Heart left ventricle (tissue), 16 donors: ENCODE measurements around the gene TMSB10. TPM values are rescaled to one million over a fixed set of nuclear protein-coding genes. Genes with fewer than 3 reads are reported as not detected.

Experiments
- ATAC-seq, 4 donors: fragments of 200-7000 bp; cut with Tn5 transposase; one replicate each; pipeline ENCODE4 v1.9.1; 2020 to 2022; ENCODE audit warnings: moderate library complexity in 4 of 4, mild to moderate bottlenecking in 3 of 4, moderate number of reproducible peaks in 1 of 4
- DNase-seq, 5 donors: peaks; one replicate each; pipeline ENCODE4 v3.0.0-alpha.2; 2020
- H3K27ac ChIP-seq, 12 donors: fragments of 200-600 bp; sonication (generic) in 4 of 12; one replicate each; pipeline versions ENCODE4 v1.5.0 to v1.8.0; 2016 to 2022; ENCODE audit warnings: mild to moderate bottlenecking in 2 of 12
- H3K27me3 ChIP-seq, 9 donors: fragments of 200-600 bp; sonication (generic) in 2 of 9; one replicate each; pipeline versions ENCODE4 v1.5.1 to v1.8.0; 2016 to 2022; ENCODE audit warnings: mild to moderate bottlenecking in 3 of 9
- H3K36me3 ChIP-seq, 9 donors: fragments of 200-600 bp; sonication (generic) in 2 of 9; one replicate each; pipeline versions ENCODE4 v1.5.0 to v1.8.0; 2018 to 2022; ENCODE audit warnings: mild to moderate bottlenecking in 2 of 9
- H3K4me1 ChIP-seq, 12 donors: fragments of 200-600 bp; sonication (generic) in 4 of 12; one replicate each; pipeline versions ENCODE4 v1.5.0 to v1.8.0; 2016 to 2022; ENCODE audit warnings: mild to moderate bottlenecking in 3 of 12
- H3K4me3 ChIP-seq, 12 donors: fragments of 200-600 bp; sonication (generic) in 4 of 12; one replicate each; pipeline versions ENCODE4 v1.5.0 to v1.8.0; 2017 to 2022; ENCODE audit warnings: mild to moderate bottlenecking in 9 of 12, moderate library complexity in 4 of 12
- H3K9me3 ChIP-seq, 12 donors: fragments of 200-600 bp; sonication (generic) in 4 of 12; one replicate each; pipeline versions ENCODE4 v1.5.0 to v1.8.0; 2016 to 2022; ENCODE audit warnings: mild to moderate bottlenecking in 1 of 12
- CTCF ChIP-seq, 12 donors: fragments of 200-600 bp; sonication (generic) in 4 of 12; IDR thresholded peaks; one replicate each; pipeline versions ENCODE4 v1.5.0 to v1.8.0; 2018 to 2022; ENCODE audit warnings: antibody characterized with exemption in 12 of 12, mild to moderate bottlenecking in 5 of 12
- POLR2A ChIP-seq, 2 donors: fragments of 450-650 bp; IDR thresholded peaks; one replicate each; pipeline ENCODE4 v1.6.1; 2017; ENCODE audit warnings: antibody characterized with exemption in 2 of 2, mild to moderate bottlenecking in 2 of 2, moderate library complexity in 2 of 2
- WGBS, 4 donors: extraction: QIAGEN DNeasy Blood & Tissue Kit in 2 of 4; methylation state at CpG; one replicate each; pipeline versions ENCODE4 v1.1.5 to v1.1.7; 2013 to 2018; 5-methylcytosine and 5-hydroxymethylcytosine counted together
- intact Hi-C, 10 donors: fragments of 100-400 bp; cut with DNase I; formaldehyde crosslinking; loops; one replicate each; pipeline versions ENCODE4 v1.11.1 to v1.14.2; 2022
- polyA plus RNA-seq, 2 donors: library from polyadenylated mRNA; stranded (reverse); fragments of 200-250 nt; gene quantifications; one replicate each; pipeline ENCODE4 v1.2.3, GENCODE V29; 2013
- total RNA-seq, 9 donors: library from RNA; depleted of rRNA in 2 of 9; stranded (reverse); fragments of >200 nt in 2 of 9; fragmentation: NEBNext Ultra II Directional in 3 of 9; extraction: Animal tissue kit (Norgen Biotek cat#: 25700) in 3 of 9; gene quantifications; one replicate each; pipeline versions ENCODE4 v1.1.0 to v1.2.4, GENCODE V29; 2016 to 2023
- donor health status: ischemic (EF 13 %, LVEDD 7.1; RV severe dilation, severe dysfunction).
- donor health status: healthy with polysubstance abuse.
- donor health status: DM: no; HTN: yes; CAD: no.
- donor health status: DM: no; HTN: no; CAD: no.
- donor health status: ischemic (EF 25% LVEDD 6.9; RV normal size, moderate dysfunction).
- donor health status: ischemic (EF 25% LVEDD 5.7; RV mildly dilated, moderate dysfunction).
- donor health status: healthy.
- donor health status: DM: yes; HTN: yes; CAD: no.
- donor health status: ischemic (EF 35%, LVEDD 5.7; RV mildly dilated, moderate dysfunction).
- donor health status: nonischemic (EF 11% LVEDD 7.7; RV severe dilation, severe dysfunction).
- donor health status: DM: yes; HTN: yes; CAD: no.
- donor health status: PGD.
- donor health status: ischemic (EF 29% LVEDD 5.4; RV normal size, mild dysfunction).
- donor health status: nonischemic (EF 23%, LVEDD 6.1; RV moderate dilation, normal function).

Gene TMSB10
- total and polyA plus RNA-seq, 11 donors = 288 to 3,094 (median 623) TPM

- no peak for ATAC-seq
- TF ChIP-seq CTCF (IDR thresholded peaks at IDR 0.05) (no peak), POLR2A (IDR thresholded peaks at IDR 0.05) (no peak)
- Histone ChIP-seq H3K9me3 (no peaks in the 10 kb centered on the region), H3K27me3 (no peaks in the 10 kb centered on the region), H3K4me3 (no peak overlapping the region), H3K36me3 (no peaks in the 10 kb centered on the region), H3K4me1 (peaks cover 0 to 68% (median 18%) of the 10 kb centered on the region in 12 donors), H3K27ac (peak overlapping the region in 2 of 12 donors; percentile 53 to 88)
- intact Hi-C loops = no loop called here
- no peak for DNase-seq
- 84 to 90% (median 88%) methylated on average over 8 of the region's 8 CpGs for WGBS, 4 donors
Measured at GRCh38 chr2:84899304-84900204, 5.9 kb upstream of the TMSB10 start.

- H3K4me3 ChIP-seq = no peak overlapping the region
- H3K27me3 ChIP-seq = no peaks in the 10 kb centered on the region
- TF ChIP-seq POLR2A (IDR thresholded peaks at IDR 0.05) (no peak), CTCF (IDR thresholded peaks at IDR 0.05) (no peak)
- 86 to 91% (median 88%) methylated on average over 1 of the region's 1 CpG for WGBS, 4 donors
- DNase-seq (peak in 1 of 5 donors; percentile 50), ATAC-seq (no peak)
- H3K36me3 ChIP-seq = no peaks in the 10 kb centered on the region
- H3K9me3 ChIP-seq = no peaks in the 10 kb centered on the region
- peak overlapping the region in 1 of 12 donors; percentile 7 for H3K27ac ChIP-seq
- intact Hi-C loops = no loop called here
- H3K4me1 ChIP-seq = peaks cover 0 to 55% (median 10%) of the 10 kb centered on the region in 12 donors
Measured at GRCh38 chr2:84900971-84901370, 4.5 kb upstream of the TMSB10 start.

DNA sequence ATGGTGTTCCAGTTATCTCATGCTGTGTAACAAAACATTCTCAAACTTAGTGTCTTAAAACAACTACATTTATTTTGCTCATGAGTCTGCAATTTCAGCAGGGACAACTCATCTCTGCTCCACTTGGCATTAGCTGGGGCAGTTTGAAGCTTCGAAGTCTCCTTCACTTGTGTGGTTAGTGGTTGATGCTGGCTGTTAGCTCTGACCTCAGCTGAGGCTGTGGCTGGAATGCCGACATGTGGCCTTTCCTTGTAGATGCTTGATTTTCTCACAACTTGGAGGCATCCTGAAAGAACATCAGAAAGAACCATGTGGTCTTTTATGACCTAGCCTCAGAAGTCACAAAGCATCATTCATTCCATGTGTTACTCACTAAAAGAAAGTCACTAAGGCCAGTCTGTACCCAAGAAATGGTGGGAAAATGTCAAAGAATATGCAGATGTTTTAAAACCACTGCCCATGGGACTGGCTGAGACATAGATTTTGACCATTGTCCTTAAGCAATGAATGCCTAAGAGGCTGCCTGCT is 3.8 kb upstream of the TMSB10 start:
- H3K27me3 ChIP-seq = no peaks in the 10 kb centered on the region
- WGBS, 4 donors = 86 to 96% (median 90%) methylated on average over 2 of the region's 2 CpGs
- H3K36me3 ChIP-seq = peaks cover 0 to 6% (median 0%) of the 10 kb centered on the region in 9 donors
- intact Hi-C loops = no loop called here
- ATAC-seq (no peak), DNase-seq (no peak)
- peaks cover 0 to 51% (median 10%) of the 10 kb centered on the region in 12 donors for H3K4me1 ChIP-seq
- peak overlapping the region in 1 of 12 donors; percentile 7 for H3K27ac ChIP-seq
- H3K9me3 ChIP-seq = no peaks in the 10 kb centered on the region
- H3K4me3 ChIP-seq = no peak overlapping the region
- TF ChIP-seq CTCF (IDR thresholded peaks at IDR 0.05) = no peak
- no peak for TF ChIP-seq POLR2A (IDR thresholded peaks at IDR 0.05)

DNA sequence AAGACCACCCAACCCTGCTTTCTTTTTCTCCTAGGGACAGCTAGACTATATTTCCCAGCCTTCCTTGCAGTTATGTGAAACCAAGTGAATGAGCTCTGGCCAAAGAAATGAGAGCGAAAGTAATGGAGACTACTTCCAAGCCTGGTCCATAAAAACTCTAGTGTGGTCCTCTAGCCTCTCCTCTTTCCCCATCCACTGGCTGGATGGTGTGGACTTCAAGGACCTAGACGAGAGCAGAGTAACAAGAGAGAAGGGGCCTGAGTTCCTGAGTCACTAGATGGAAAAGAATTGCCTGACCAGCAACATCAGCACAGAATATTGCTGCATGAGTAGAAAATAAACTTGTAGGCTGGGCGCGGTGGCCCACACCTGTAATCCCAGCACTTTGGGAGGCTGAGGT is 2.9 kb upstream of the TMSB10 start:
- Histone ChIP-seq H3K27ac (no peak overlapping the region), H3K27me3 (no peaks in the 10 kb centered on the region), H3K4me3 (no peak overlapping the region), H3K9me3 (no peaks in the 10 kb centered on the region), H3K36me3 (peaks cover 0 to 8% (median 0%) of the 10 kb centered on the region in 9 donors), H3K4me1 (peaks cover 0 to 49% (median 12%) of the 10 kb centered on the region in 12 donors)
- no peak for TF ChIP-seq CTCF (IDR thresholded peaks at IDR 0.05)
- 94 to 99% (median 98%) methylated on average over 4 of the region's 4 CpGs for WGBS, 4 donors
- no peak for ATAC-seq
- no peak for DNase-seq
- intact Hi-C loops = no loop called here
